Hippocampal formation (tissue), 2 donors: ENCODE results near the gene OR52D1.

Experiments
- DNase-seq, 2 donors: peaks; one replicate each; lab custom pipeline; 2025; lab: John Stamatoyannopoulos, UW

Gene OR52D1

GRCh38 chr11:5488385-5488784 is at the start of gene OR52D1:
Gene OR52D1, plus strand, starts transcription at chr11:5488685. Its CDS starts 22 bp downstream, at chr11:5488707.
- DNase-seq: no peak

DNA sequence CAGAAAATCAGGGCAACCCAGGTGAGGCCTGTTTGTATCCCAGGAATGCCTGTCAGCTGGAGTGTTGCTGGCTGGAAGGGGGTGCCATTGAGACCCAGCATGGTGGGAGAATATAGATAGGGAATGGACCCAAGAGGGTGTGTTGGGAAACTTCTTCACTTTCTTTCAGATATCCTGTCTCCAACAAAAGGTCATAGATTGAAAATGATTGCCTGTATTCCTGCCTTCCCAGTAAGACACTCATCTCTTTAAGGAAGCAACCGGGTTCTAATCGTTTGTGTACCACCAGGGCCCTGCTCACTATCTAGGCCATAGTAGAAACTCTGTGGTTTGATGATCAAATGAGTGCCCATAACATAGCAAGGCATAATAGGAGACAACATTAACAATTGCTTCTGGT is 47.1 kb upstream of the OR52D1 start, which contains the start of gene OR51I1:
TSS of gene OR51I1 (minus strand) at position 101 of the 400 bp plus-strand sequence. CDS start at position 101, 0 bp downstream.
- DNase-seq: no peak

DNA sequence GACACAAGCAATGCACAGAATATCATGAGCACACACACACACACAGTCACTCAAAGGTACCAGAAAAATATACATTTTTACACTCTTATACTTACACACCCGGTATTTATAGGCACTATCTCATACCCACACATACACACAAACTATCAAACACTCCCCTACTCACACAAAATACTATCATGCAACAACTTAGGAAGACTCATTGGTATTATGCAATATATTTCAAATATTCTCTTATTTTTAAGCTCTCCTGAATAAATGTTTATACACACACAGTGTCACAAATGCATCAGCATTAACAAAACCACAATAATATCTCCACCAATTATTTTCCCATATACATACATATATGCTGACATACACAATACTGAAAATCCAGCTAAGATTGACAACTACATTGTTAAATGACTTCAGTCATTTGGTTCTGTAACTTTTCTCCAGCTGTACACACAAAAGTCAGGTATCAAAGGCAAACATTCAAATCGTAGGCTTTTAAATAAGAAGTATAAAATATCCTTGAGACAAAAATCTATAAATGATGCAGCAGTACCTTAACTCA is 44.6 kb upstream of the OR52D1 start:
- no peak for DNase-seq

DNA sequence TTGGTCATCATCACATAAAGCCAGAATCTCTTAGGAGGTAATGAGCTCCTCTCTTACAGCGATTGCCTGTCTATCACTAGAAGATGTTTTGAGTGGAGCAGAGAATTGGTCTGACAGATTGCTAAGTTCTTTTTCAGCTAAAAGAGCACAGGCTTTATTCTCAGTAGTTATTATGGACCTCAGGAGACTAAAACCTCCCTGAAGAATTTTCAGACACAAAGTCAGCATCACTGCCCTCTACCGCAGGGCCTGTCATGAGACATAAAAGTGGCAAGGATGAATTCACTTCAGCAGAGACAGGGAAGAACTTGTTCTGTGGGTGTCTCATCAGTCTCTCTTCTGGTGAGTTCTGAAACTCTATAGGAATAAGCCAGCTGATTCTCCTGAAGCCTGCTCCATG is 39.5 kb upstream of the OR52D1 start, which contains the start of gene OR51I2:
TSS of gene OR51I2 (plus strand) at position 301 of the 400 bp plus-strand sequence. CDS start 4,166 bp downstream, outside the sequence.
- DNase-seq: no peak

DNA sequence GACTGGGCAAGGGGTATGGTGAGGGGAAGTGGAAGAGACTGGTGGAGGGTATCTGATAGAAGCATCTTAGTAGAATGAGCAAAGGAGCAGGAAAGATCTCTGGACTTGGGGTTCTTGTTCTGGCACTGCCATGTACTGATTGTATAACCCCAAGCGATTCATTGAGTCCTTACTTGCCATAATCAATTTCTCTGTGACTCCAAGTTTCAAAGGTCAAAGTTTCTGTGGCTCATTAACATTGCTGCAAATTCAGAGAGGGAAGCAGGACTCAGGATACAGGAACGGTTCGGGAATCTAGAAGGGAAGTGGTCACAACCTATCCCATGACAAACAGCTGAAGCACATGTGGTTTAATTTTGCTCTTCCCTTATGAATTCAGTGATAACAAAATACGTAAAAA is 39.1 kb upstream of the OR52D1 start:
- DNase-seq: no peak

DNA sequence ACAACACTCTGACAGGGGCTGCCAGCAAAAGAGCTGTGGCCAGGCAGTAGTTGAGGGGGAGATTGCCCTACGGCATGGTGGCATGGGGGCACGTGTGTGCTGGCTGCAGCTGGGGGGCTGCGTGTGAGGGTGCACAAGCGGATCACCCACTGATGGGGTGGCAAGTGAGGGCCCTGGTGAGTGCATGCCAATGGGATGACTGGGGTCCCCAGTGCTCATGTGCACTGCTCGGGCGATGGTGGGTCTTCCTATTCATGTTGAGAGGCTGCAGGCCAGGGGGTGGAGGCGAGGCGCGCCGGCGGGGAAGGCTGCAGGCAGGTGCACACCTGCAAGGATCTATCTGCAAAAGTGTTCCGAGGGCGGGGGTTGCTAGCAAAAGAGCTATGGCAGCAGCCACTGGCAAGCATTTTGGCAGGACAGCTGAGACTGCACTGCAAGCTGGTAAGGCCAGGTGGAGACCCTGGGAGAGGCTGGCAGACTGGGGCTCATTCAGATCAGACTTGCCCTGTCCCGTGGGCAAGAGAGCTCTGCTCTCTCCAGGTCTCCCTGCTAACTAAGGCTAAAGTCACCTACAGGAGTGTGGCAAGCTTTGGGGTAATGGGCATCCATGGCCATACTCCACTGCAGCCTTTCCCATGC is 27.4 kb upstream of the OR52D1 start:
- DNase-seq: no peak

GRCh38 chr11:5467527-5467926 is 21.0 kb upstream of the OR52D1 start:
- DNase-seq: no peak

DNA sequence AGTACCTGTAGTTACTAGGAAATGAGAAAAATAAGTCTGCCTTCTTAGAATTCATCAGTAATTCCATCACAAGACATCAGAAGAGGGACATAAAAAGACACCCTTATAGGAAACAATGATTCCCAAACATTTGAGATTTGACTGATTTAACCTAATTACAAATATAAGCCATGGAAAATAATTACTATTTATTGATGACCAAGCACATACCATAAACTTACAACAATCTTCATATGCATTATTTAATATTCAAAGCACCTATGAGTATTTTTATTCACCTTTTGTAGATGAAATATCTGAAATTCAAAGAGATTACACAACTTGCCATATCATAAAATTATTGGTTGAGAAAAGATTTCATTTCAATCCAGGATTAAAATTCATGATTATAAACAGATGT is 14.6 kb upstream of the OR52D1 start:
- DNase-seq: no peak

DNA sequence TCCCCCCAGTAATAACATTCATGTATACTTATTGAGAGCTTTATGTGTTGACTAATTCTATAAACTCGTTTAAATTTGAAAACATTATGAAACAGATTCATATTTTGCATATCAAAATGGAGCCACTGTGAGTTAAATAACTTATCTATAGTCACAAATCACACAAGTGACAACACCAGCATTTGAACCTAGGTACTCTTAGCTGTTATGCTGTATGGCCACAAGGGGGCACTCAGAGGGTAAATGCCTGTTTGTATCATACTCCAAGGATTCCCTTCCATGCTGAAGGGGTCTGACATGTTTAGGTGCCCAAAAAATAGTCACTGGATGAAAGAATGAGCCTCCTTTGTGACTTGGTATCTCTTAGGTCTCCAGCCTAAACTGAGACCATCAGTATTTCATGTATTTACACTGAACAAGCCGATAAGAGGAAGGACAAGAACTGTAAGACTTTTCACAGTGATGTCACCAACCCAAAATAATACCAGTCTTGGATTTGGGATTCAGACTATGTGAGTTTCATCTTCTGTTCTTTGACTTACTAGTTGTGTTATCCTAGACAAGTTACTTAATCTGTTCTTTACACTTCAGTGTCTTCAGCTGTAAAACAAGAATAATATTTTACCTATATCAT is 12.2 kb upstream of the OR52D1 start:
- DNase-seq: no peak

DNA sequence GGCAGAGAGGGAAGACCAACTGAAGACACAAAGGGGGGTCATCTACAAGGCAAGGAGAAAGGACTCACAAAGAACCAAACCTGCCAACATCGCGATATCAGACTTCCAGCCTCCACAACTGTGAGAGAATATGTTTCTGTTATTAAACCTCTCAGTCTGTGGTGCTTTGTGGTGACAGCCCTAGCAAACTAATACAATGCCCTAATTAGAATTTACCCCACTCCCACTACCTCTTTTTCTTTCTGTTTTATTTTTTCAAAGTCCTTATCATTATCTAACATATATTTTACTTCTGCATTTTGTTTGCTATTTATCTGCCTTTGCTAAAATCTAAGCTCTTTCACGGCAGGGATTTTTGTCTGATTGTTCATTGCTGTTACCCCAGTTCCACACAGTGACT is 2.5 kb upstream of the OR52D1 start:
- DNase-seq: no peak

- DNase-seq: no peak
These were observed 2.1 kb upstream of the OR52D1 start for GRCh38 chr11:5486421-5486820.

GRCh38 chr11:5488798-5489399 is 414 bp downstream of the OR52D1 start:
- DNase-seq: no peak

GRCh38 chr11:5489576-5490357 is 1.3 kb downstream of the OR52D1 start:
- DNase-seq: no peak

- DNase-seq: no peak
These were observed 11.2 kb downstream of the OR52D1 start for GRCh38 chr11:5499671-5500070.

DNA sequence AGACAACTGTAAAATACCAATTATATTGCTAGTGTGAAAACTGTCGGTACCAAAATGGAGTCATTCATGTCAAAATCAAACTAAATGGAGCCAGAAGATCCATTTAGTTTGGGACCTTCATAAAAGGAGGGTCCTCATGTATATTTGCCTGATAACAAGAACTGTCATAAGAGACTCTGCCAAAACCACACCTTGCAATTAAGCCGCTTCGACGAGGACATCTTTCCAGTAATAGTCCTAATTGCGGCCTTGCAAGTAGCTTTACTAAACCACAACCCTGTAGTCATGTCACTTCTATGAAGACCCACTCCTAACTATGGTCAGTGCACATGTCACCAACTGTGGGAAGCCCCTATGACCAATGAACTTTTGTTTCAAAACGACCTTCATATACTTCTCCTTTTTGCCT is 11.9 kb downstream of the OR52D1 start:
- no peak for DNase-seq

DNA sequence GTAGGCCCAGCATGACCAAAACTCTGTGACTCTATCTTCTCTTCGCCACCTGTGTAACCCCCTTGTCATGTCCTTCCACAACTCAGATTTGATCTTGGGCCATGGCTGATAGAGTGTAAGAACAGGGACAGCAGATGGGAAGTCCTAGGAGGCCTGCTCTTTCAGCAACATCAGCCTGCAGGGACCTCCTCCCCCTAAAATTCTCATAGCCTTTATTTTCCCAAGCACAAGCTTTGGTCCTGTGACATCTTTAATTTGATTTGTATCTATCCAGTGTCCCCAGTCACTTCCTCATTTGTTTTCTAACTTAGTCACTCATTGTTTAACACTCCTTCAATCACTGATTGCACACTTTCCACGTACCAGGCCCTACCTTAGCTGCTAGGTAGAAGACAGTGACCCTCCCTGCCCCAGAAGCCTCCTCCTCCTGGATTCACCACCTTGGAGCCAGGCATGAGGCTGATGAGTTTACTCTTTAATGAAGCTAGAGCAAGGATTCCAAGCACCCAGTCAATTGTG is 16.0 kb downstream of the OR52D1 start:
- no peak for DNase-seq

- no peak for DNase-seq
These were observed 17.0 kb downstream of the OR52D1 start for GRCh38 chr11:5505363-5506048.

GRCh38 chr11:5507177-5507932 is 18.9 kb downstream of the OR52D1 start:
- DNase-seq: no peak

DNA sequence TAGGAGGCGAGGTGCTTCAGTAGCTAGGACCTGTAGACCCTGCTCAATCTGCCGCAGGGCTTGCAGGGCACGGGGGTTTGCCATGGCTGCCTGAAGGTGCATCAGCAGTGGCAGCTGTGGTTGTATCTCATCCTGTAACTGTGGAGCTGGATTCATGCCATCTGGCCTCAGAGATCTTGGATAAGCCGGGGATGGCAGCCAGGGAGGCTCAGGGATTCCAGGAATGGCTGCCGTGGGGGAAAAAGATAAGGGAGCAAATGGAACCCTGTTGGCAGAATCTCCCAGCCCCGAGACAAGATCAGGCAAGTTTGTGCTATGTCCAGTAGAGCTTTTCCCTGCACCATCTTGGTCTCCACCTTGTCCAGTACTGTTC is 19.4 kb downstream of the OR52D1 start:
- DNase-seq: no peak

GRCh38 chr11:5508605-5509004 is 20.1 kb downstream of the OR52D1 start:
- DNase-seq: no peak

DNA sequence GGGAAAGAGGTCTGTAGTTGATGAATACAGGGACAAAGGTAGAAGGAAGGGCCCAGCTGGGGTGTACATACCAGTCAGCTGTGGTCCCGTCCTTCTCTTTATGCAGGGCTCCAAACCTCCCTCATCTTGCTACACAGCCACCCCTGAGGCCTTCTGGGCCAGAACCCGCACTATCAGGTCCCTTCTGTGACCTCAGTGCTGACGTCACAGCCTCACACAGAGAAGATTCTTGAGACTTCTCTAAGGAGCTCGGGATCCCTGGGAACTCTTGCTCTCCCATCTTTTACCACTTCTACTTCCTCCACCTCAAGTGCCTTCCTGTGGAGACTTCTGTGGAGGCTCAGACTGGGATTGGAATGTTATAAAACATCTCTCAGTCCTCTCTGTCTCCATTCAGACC is 21.3 kb downstream of the OR52D1 start, which contains the start of gene UBQLN3:
TSS of gene UBQLN3 (minus strand) at position 155 of the 400 bp plus-strand sequence. CDS start 399 bp downstream, outside the sequence.
- no peak for DNase-seq
